Esophagus squamous epithelium (tissue), 5 donors: ENCODE measurements around the gene POLR3H. TPM values are rescaled to one million over a fixed set of nuclear protein-coding genes. Genes with fewer than 3 reads are reported as not detected.
A peak's percentile ranks its signal among the peaks of the same experiment; 100 is the strongest.

Experiments used
- DNase-seq: peaks from one replicate; lab custom pipeline; 2025; lab: John Stamatoyannopoulos, UW
- H3K27ac ChIP-seq, 4 donors: fragments of 200-600 bp; sonication (generic); one replicate each; pipeline ENCODE4 v1.5.1; 2016 to 2019; ENCODE audit warnings: mild to moderate bottlenecking in 1 of 4
- H3K27me3 ChIP-seq, 4 donors: fragments of 200-600 bp; sonication (generic); 1 replicate in 3 of 4; 2 replicates in 1 of 4; pipeline versions ENCODE4 v1.5.1 to v1.6.0; 2017 to 2021; ENCODE audit warnings: antibody characterized with exemption in 1 of 4
- H3K36me3 ChIP-seq, 3 donors: fragments of 200-600 bp; sonication (generic); one replicate each; pipeline ENCODE4 v1.5.1; 2016 to 2019
- H3K4me1 ChIP-seq, 3 donors: fragments of 200-600 bp; sonication (generic); one replicate each; pipeline ENCODE4 v1.5.1; 2017 to 2019
- H3K4me3 ChIP-seq, 4 donors: fragments of 200-600 bp; sonication (generic); 1 replicate in 3 of 4; 2 replicates in 1 of 4; pipeline ENCODE4 v1.5.1; 2016 to 2019; ENCODE audit warnings: mild to moderate bottlenecking in 2 of 4, moderate library complexity in 1 of 4
- H3K9me3 ChIP-seq, 3 donors: fragments of 200-600 bp; sonication (generic); one replicate each; pipeline ENCODE4 v1.5.1; 2016 to 2019
- CTCF ChIP-seq, 6 experiments: fragments of 450-650 bp in 4 of 6; fragments of 200-600 bp in 2 of 6; sonication (generic) in 2 of 6; IDR thresholded peaks; one replicate each; pipeline ENCODE4 v1.5.1; 2016 to 2019; ENCODE audit warnings: antibody characterized with exemption in 6 of 6, mild to moderate bottlenecking in 4 of 6, moderate library complexity in 4 of 6
- POLR2A ChIP-seq, 4 donors: fragments of 450-650 bp; IDR thresholded peaks; one replicate each; pipeline ENCODE4 v1.6.1; 2017; ENCODE audit warnings: antibody characterized with exemption in 4 of 4, mild to moderate bottlenecking in 4 of 4, moderate library complexity in 3 of 4
- WGBS, 2 donors: methylation state at CpG; one replicate each; pipeline ENCODE4 v1.1.5; 2018; 5-methylcytosine and 5-hydroxymethylcytosine counted together
- intact Hi-C: fragments of 100-400 bp; cut with DNase I; formaldehyde crosslinking; loops from one replicate; pipeline ENCODE4 v1.15.0; 2022
- total RNA-seq, 4 donors: library from RNA; depleted of rRNA; stranded (reverse); fragments of >200 nt; gene quantifications; one replicate each; pipeline ENCODE4 v1.1.0, GENCODE V29; 2016
- donor health status: DM: yes; HTN: yes; CAD: no.

Gene POLR3H
- total RNA-seq, 4 donors from 2014 or later: 13.7 to 23.3 (median 16.1) TPM

- Histone ChIP-seq H3K4me3 (no peak overlapping the region), H3K27me3 (no peaks in the 10 kb centered on the region), H3K4me1 (peaks cover 9 to 56% (median 20%) of the 10 kb centered on the region in 3 donors), H3K27ac (peak overlapping the region; percentile 32 to 72 (median 66)), H3K9me3 (no peaks in the 10 kb centered on the region), H3K36me3 (peaks cover 35 to 98% (median 39%) of the 10 kb centered on the region in 3 donors)
- TF ChIP-seq POLR2A (IDR thresholded peaks at IDR 0.05) (no peak), CTCF (IDR thresholded peaks at IDR 0.05) (no peak)
- 46% methylated on average over 2 of the region's 2 CpGs; no CpG with 5 or more reads in 1 of the 2 donors for WGBS, 2 donors
- DNase-seq: no peak
- intact Hi-C loops: no loop called here
These were observed 32.7 kb downstream of the POLR3H start for GRCh38 chr22:41511521-41511968.

GRCh38 chr22:41508770-41509170 lies 35.5 kb downstream of the POLR3H start:
- 63 to 74% methylated on average over 7 to 8 of the region's 12 CpGs for whole genome bisulfite sequencing, 2 donors
- no peaks in the 10 kb centered on the region for H3K27me3 ChIP-seq
- DNase-seq: no peak
- H3K36me3 ChIP-seq: peaks cover 16 to 91% (median 24%) of the 10 kb centered on the region in 3 donors
- H3K27ac ChIP-seq: peak overlapping the region in 3 of 4 donors; percentile 7 to 63 (median 42)
- TF ChIP-seq POLR2A (IDR thresholded peaks at IDR 0.05): no peak
- TF ChIP-seq CTCF (IDR thresholded peaks at IDR 0.05): peak in 1 of 6 experiments; percentile 7
- intact Hi-C loops: no loop called here
- peaks cover 9 to 78% (median 34%) of the 10 kb centered on the region in 3 donors for H3K4me1 ChIP-seq
- no peaks in the 10 kb centered on the region for H3K9me3 ChIP-seq
- no peak overlapping the region for H3K4me3 ChIP-seq

- Histone ChIP-seq H3K4me3 (no peak overlapping the region), H3K27ac (no peak overlapping the region), H3K9me3 (no peaks in the 10 kb centered on the region), H3K4me1 (peaks cover 1 to 72% (median 24%) of the 10 kb centered on the region in 3 donors), H3K36me3 (peaks cover 15 to 91% (median 23%) of the 10 kb centered on the region in 3 donors), H3K27me3 (no peaks in the 10 kb centered on the region)
- WGBS, 2 donors: 74% methylated on average over 5 to 6 of the region's 23 CpGs
- TF ChIP-seq CTCF (IDR thresholded peaks at IDR 0.05) (no peak), POLR2A (IDR thresholded peaks at IDR 0.05) (no peak)
- intact Hi-C loops: no loop called here
- no peak for DNase-seq
These were observed 36.8 kb downstream of the POLR3H start for GRCh38 chr22:41507330-41508063.

- no peak for DNase-seq
- TF ChIP-seq POLR2A (IDR thresholded peaks at IDR 0.05) (no peak), CTCF (IDR thresholded peaks at IDR 0.05) (no peak)
- 74 to 93% methylated on average over 10 of the region's 10 CpGs for WGBS, 2 donors
- no peak overlapping the region for H3K4me3 ChIP-seq
- no peaks in the 10 kb centered on the region for H3K27me3 ChIP-seq
- H3K4me1 ChIP-seq: peaks cover 0 to 64% (median 21%) of the 10 kb centered on the region in 3 donors
- H3K36me3 ChIP-seq: peaks cover 13 to 91% (median 29%) of the 10 kb centered on the region in 3 donors
- intact Hi-C loops: no loop called here
- H3K9me3 ChIP-seq: no peaks in the 10 kb centered on the region
- H3K27ac ChIP-seq: peak overlapping the region in 3 of 4 donors; percentile 5 to 53 (median 9)
These were observed 38.6 kb downstream of the POLR3H start for GRCh38 chr22:41505511-41506220.
